GM10248 (cell line): ENCODE measurements around the gene SCTR.

ENCODE experiments used
- CTCF ChIA-PET: fragments of 300-600 bp; sonication (Branson Sonifier 250); formaldehyde crosslinking; extraction: SDS; loops from one replicate; lab custom pipeline; 2021; ENCODE audit warnings: antibody characterized with exemption; lab: Yijun Ruan, JAX
- POLR2A ChIA-PET: fragments of 350-650 bp; sonication (Branson Sonifier 250); formaldehyde crosslinking; extraction: SDS; loops from one replicate; lab custom pipeline; 2020; ENCODE audit warnings: antibody characterized with exemption; lab: Yijun Ruan, JAX
- DNase-seq: peaks from one replicate; pipeline ENCODE4 v3.0.0; 2012; ENCODE audit errors: extremely low spot score
- CTCF ChIP-seq: IDR thresholded peaks from 2 replicates; pipeline ENCODE4 v1.5.1; 2012; ENCODE audit warnings: mild to moderate bottlenecking, low read depth; ENCODE audit errors: extremely low read depth, missing control alignments, control extremely low read depth

Gene SCTR

GRCh38 chr2:119550346-119550745 is 26.1 kb upstream of the SCTR start:
- no peak for TF ChIP-seq CTCF
- CTCF ChIA-PET: no interaction called here
- no peak for DNase-seq
- POLR2A ChIA-PET: no interaction called here

- ChIA-PET POLR2A (no interaction called here), CTCF (interaction anchor here (1.5 to 1.8 kb wide), 3 partner anchors 11 to 283 kb away, joined by 3 to 4 read pairs (median 3); no protein-coding TSS in a partner anchor)
- DNase-seq: no peak
- TF ChIP-seq CTCF: no peak
These were observed 25.0 kb upstream of the SCTR start for GRCh38 chr2:119549241-119549640.

GRCh38 chr2:119548516-119549120 is 24.3 kb upstream of the SCTR start:
- DNase-seq: no peak
- ChIA-PET POLR2A (no interaction called here), CTCF (interaction anchor here (1.1 to 1.8 kb wide), 4 partner anchors 8 to 283 kb away, joined by 3 to 4 read pairs (median 4); no protein-coding TSS in a partner anchor)
- no peak for TF ChIP-seq CTCF

GRCh38 chr2:119546447-119546767 is 22.1 kb upstream of the SCTR start:
- POLR2A ChIA-PET: no interaction called here
- no peak for DNase-seq
- CTCF ChIA-PET: interaction anchor here (0.9 to 1.3 kb wide), 2 partner anchors 9 to 10 kb away, joined by 4 read pairs; no protein-coding TSS in a partner anchor
- no peak for TF ChIP-seq CTCF

GRCh38 chr2:119545754-119546446 is 21.6 kb upstream of the SCTR start:
- ChIA-PET POLR2A (no interaction called here), CTCF (interaction anchor here (1.3 kb wide), 1 partner anchor 8 kb away, joined by 4 read pairs; no protein-coding TSS in a partner anchor)
- TF ChIP-seq CTCF: no peak
- no peak for DNase-seq

GRCh38 chr2:119544939-119545475 is 20.7 kb upstream of the SCTR start:
- ChIA-PET POLR2A (no interaction called here), CTCF (no interaction called here)
- TF ChIP-seq CTCF: no peak
- no peak for DNase-seq
